ENCODE results near the gene HIVEP2.

DNA sequence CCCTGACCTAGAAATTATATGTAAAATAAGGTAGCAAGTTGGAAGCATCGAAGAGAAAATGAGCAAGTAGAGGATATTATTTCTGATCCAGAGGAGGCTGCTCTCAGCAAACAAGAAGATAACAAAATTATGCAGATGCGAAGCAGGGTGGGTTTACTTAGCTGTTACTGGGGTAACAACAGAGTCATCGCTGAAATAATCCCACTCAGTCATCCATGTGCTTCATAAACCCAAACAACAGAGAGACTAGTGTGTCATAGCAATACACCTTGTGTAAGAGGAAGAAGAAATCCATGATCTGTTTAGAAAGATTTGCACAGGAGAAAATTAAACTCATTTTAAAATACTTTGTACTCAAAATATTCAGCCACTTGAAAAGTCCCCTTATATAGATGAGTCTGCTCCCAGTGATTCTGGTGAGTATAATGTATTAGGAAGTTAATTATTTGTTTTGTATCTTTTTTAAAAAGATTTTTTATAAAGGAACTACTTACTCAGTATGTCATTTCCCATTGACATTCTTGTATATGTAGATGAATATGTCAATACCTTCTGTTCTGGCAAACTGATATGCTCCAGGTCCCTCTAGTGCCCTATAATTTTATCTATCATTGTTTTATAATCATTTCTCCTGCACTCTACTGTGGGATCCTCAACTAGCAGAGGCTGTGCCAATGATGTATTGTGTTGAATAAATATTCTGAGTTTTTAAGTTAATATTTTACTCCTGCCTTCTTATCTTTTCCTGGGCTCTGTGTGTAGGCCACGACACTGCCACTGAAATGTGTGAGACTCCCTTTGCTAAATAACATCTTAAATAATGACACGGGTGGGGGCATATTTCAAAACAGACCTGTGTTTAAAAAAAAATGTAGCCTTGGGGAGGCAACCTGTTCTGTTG, 8.6 kb upstream of the HIVEP2 start:
- no peak for TF ChIP-seq EZH2phosphoT487 (IDR thresholded peaks at IDR 0.05; ENCODE audit: insufficient read depth, low read depth)
- TF ChIP-seq EZH2 (IDR thresholded peaks at IDR 0.05; ENCODE audit: insufficient read depth, poor library complexity, severe bottlenecking): no peak
